ENCODE measurements around the gene RARA. TPM values are rescaled to one million over a fixed set of nuclear protein-coding genes. Genes with fewer than 3 reads are reported as not detected.

RARA gene
- total RNA-seq, 1 experiment from 2014 or later: 35.1 TPM

DNA sequence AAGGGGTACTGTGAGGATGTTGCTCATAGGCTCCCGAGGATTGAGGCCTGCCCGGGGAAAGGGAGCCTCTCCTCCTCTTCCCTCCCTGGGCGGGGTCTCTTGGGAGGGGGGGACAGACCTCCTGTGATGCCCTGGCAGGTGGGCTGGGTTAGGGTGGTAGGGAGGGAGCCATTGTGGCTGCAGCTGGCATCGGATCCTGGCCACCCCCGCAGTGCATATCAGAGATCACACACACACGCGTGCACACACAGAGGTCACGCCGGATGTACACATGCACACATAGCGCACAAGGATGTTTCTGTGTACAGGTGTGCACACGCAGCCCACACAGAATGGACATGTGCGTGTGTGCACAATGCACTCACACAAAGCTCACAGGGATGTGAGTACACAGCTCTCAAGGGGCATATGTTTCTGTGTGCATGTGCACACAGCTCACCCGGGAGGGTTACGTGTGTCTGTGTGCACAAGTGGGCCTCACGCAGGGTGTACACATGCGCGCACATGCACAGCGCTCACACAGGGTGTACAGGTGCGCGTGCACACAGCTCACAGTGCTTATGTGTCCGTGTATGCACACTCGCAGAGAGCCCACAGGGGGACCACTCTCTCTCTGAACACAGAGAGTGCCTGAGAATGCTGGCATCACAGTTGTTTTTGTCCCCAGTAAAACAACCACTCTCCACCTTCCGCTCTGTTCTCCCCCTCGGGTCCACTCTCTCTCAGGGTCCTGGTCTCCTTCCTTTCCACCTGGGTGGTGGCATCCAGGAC is 53.1 kb downstream of the RARA start:
- Histone ChIP-seq H3K4me2 (ENCODE audit: low read length) (peak overlapping the region; percentile 73), H3K36me3 (ENCODE audit: control insufficient read depth in 1 of 2, insufficient read depth in 2 of 2, low read length in 2 of 2) (no peaks in the 10 kb centered on the region), H3K9me2 (ENCODE audit: insufficient read depth) (no peaks in the 10 kb centered on the region), H4K20me1 (ENCODE audit: insufficient read depth) (no peaks in the 10 kb centered on the region), H3K27me3 (ENCODE audit: insufficient read depth, low read length) (no peaks in the 10 kb centered on the region), H3K9ac (ENCODE audit: low read length) (peak overlapping the region; percentile 60), H2AFZ (ENCODE audit: low read depth, low read length, poor library complexity, severe bottlenecking) (peak overlapping the region; percentile 48), H3K4me1 (ENCODE audit: control insufficient read depth in 1 of 2, insufficient read depth in 2 of 2, low read length in 2 of 2) (peaks cover 4 to 31% of the 10 kb centered on the region in 2 experiments; a peak in 3 of 4 replicates), H3K4me3 (replicated peaks in 1 of 2; ENCODE audit: low read depth in 1 of 2, low read length in 2 of 2) (peak overlapping the region; percentile 42 to 55), H3K9me3 (ENCODE audit: control insufficient read depth in 1 of 2, insufficient read depth in 1 of 2, low read depth in 1 of 2, low read length in 2 of 2) (no peaks in the 10 kb centered on the region), H3K79me2 (ENCODE audit: insufficient read depth, low read length) (no peaks in the 10 kb centered on the region), H3K27ac (ENCODE audit: low read depth, low read length) (peak overlapping the region; percentile 67; the same call in 1 of the 2 replicates)
- no TSS peak for BruUV-seq (replicated peaks)
- RAD21 ChIA-PET (ENCODE audit: low non-redundant PET in 1 of 2, low total read pairs in 2 of 2, uncharacterized antibody in 2 of 2, unreplicated experiment in 2 of 2): interaction anchor here (1.0 to 2.5 kb wide), 4 partner anchors 171 to 198 kb away, joined by 3 to 9 read pairs (median 4); no protein-coding TSS in a partner anchor
- POLR2A ChIA-PET: interaction anchor here (1.7 kb wide), 1 partner anchor 198 kb away, joined by 6 read pairs; no protein-coding TSS in a partner anchor
- CTCF ChIA-PET: interaction anchor here (0.8 to 4.2 kb wide), 6 partner anchors 19 to 198 kb away, joined by 3 to 34 read pairs (median 8); no protein-coding TSS in a partner anchor
- DNase-seq (ENCODE audit: low read depth, low spot score) (no peak), ATAC-seq (peak; percentile 29)
- intact Hi-C loops (cut with micrococcal nuclease): loop anchor here (1.0 kb wide), 1 partner anchor 198 kb away; no protein-coding TSS in a partner anchor
- TF ChIP-seq POLR2A (IDR thresholded peaks at IDR 0.05; ENCODE audit: borderline replicate concordance, extremely low read depth, insufficient read depth, insufficient read length) (no peak), JUND (IDR thresholded peaks at IDR 0.05) (no peak), CEBPB (IDR thresholded peaks at IDR 0.05; ENCODE audit: low read depth) (no peak), TCF7L2 (IDR thresholded peaks at IDR 0.05; ENCODE audit: borderline replicate concordance, extremely low read depth, insufficient read depth, insufficient read length) (no peak), ZNF274 (IDR thresholded peaks at IDR 0.05; ENCODE audit: low read depth, low read length) (no peak), POLR2AphosphoS5 (IDR thresholded peaks at IDR 0.05; ENCODE audit: low read depth, low read length) (no peak), EGR1 (IDR thresholded peaks at IDR 0.05; ENCODE audit: low read depth) (no peak), RAD21 (IDR thresholded peaks at IDR 0.05; ENCODE audit: low read depth) (no peak), CBX3 (IDR thresholded peaks at IDR 0.05; ENCODE audit: low read depth) (no peak; the same call in 1 of the 2 replicates), YY1 (IDR thresholded peaks at IDR 0.05; ENCODE audit: extremely low read depth, insufficient replicate concordance, low read depth, low read length) (no peak), ZBTB33 (IDR thresholded peaks at IDR 0.05; ENCODE audit: extremely low read depth, insufficient replicate concordance, low read length) (no peak), MAX (IDR thresholded peaks at IDR 0.05) (no peak), SRF (IDR thresholded peaks at IDR 0.05; ENCODE audit: low read depth) (no peak), ZFX (IDR thresholded peaks at IDR 0.05) (no peak), SP1 (IDR thresholded peaks at IDR 0.05; ENCODE audit: low read depth) (no peak), FOSL1 (IDR thresholded peaks at IDR 0.05; ENCODE audit: low read depth) (no peak), SIN3A (IDR thresholded peaks at IDR 0.05; ENCODE audit: low read depth) (no peak)
- TF ChIP-seq, protein P1, sequence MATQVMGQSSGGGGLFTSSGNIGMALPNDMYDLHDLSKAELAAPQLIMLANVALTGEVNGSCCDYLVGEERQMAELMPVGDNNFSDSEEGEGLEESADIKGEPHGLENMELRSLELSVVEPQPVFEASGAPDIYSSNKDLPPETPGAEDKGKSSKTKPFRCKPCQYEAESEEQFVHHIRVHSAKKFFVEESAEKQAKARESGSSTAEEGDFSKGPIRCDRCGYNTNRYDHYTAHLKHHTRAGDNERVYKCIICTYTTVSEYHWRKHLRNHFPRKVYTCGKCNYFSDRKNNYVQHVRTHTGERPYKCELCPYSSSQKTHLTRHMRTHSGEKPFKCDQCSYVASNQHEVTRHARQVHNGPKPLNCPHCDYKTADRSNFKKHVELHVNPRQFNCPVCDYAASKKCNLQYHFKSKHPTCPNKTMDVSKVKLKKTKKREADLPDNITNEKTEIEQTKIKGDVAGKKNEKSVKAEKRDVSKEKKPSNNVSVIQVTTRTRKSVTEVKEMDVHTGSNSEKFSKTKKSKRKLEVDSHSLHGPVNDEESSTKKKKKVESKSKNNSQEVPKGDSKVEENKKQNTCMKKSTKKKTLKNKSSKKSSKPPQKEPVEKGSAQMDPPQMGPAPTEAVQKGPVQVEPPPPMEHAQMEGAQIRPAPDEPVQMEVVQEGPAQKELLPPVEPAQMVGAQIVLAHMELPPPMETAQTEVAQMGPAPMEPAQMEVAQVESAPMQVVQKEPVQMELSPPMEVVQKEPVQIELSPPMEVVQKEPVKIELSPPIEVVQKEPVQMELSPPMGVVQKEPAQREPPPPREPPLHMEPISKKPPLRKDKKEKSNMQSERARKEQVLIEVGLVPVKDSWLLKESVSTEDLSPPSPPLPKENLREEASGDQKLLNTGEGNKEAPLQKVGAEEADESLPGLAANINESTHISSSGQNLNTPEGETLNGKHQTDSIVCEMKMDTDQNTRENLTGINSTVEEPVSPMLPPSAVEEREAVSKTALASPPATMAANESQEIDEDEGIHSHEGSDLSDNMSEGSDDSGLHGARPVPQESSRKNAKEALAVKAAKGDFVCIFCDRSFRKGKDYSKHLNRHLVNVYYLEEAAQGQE (IDR thresholded peaks at IDR 0.05; ENCODE audit: low read depth): no peak
- TF ChIP-seq, protein P2, sequence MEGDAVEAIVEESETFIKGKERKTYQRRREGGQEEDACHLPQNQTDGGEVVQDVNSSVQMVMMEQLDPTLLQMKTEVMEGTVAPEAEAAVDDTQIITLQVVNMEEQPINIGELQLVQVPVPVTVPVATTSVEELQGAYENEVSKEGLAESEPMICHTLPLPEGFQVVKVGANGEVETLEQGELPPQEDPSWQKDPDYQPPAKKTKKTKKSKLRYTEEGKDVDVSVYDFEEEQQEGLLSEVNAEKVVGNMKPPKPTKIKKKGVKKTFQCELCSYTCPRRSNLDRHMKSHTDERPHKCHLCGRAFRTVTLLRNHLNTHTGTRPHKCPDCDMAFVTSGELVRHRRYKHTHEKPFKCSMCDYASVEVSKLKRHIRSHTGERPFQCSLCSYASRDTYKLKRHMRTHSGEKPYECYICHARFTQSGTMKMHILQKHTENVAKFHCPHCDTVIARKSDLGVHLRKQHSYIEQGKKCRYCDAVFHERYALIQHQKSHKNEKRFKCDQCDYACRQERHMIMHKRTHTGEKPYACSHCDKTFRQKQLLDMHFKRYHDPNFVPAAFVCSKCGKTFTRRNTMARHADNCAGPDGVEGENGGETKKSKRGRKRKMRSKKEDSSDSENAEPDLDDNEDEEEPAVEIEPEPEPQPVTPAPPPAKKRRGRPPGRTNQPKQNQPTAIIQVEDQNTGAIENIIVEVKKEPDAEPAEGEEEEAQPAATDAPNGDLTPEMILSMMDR (IDR thresholded peaks at IDR 0.05 in 2 of 3, conservative IDR thresholded peaks at IDR 0.05 in 1 of 3; ENCODE audit: borderline replicate concordance in 1 of 3, insufficient read depth in 1 of 3, low read depth in 2 of 3, low read length in 2 of 3): no peak

All from HCT116 (cell line).